ENCODE results near the gene OR2G3. TPM values are rescaled to one million over a fixed set of nuclear protein-coding genes. Genes with fewer than 3 reads are reported as not detected.

Gene OR2G3
- total RNA-seq, 4 donors from 2014 or later = not detected

DNA sequence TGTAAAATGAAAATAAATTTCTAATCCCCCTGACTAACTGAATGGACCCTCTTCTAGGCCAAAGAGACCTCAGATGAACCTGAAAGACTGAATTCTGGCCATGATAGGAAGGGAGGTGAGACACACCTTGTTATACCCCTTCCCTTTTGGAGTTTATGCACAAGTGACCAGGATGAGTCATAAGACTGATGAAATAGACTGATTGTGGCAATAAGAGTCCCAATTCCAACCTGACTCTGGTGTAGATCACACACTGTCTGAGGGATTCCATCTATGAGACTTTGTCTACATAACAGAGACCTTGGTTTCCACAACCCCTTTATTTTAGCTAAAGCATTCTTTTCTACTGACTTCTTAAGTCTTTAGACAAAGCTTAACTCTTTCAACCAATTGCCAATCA is 30.7 kb upstream of the OR2G3 start:
- intact Hi-C loops (cut with DNase I; ENCODE audit: low total_unique reads) = no loop called here
- Histone ChIP-seq H3K36me3 (no peaks in the 10 kb centered on the region), H3K4me1 (no peaks in the 10 kb centered on the region)

DNA sequence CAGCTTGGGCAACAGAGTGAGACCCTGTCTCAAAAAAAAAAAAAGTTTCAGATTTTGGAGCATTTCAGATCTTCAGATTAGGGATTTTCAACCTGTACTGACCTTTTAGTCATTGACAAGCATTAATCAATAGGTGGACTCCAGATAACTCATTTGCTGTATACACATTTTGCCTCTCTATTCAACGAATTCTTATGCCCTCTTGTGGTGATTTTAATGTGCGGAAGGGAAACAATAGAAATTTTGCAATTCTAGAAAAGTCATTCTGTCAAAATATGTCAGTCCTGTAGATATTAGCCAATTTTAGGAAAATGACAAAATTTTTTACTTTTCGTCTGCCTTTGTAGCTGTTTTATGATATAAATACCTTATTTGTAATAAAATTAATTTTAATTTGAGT is 28.9 kb upstream of the OR2G3 start:
- DNase-seq = no peak
- TF ChIP-seq POLR2A (IDR thresholded peaks at IDR 0.05) = no peak
- TF ChIP-seq, protein P1, sequence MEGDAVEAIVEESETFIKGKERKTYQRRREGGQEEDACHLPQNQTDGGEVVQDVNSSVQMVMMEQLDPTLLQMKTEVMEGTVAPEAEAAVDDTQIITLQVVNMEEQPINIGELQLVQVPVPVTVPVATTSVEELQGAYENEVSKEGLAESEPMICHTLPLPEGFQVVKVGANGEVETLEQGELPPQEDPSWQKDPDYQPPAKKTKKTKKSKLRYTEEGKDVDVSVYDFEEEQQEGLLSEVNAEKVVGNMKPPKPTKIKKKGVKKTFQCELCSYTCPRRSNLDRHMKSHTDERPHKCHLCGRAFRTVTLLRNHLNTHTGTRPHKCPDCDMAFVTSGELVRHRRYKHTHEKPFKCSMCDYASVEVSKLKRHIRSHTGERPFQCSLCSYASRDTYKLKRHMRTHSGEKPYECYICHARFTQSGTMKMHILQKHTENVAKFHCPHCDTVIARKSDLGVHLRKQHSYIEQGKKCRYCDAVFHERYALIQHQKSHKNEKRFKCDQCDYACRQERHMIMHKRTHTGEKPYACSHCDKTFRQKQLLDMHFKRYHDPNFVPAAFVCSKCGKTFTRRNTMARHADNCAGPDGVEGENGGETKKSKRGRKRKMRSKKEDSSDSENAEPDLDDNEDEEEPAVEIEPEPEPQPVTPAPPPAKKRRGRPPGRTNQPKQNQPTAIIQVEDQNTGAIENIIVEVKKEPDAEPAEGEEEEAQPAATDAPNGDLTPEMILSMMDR (IDR thresholded peaks at IDR 0.05) = no peak
- Histone ChIP-seq H3K27me3 (no peaks in the 10 kb centered on the region), H3K4me3 (no peak overlapping the region), H3K27ac (no peak overlapping the region), H3K4me1 (no peaks in the 10 kb centered on the region), H3K9me3 (no peaks in the 10 kb centered on the region), H3K36me3 (no peaks in the 10 kb centered on the region)
- intact Hi-C loops (cut with DNase I; ENCODE audit: low total_unique reads) = no loop called here

More for the DNA sequence above, 30.7 kb upstream of the OR2G3 start:
- no peak overlapping the region for H3K4me3 ChIP-seq
- no peaks in the 10 kb centered on the region for H3K27me3 ChIP-seq
- no peak for DNase-seq
- TF ChIP-seq, protein P1 (IDR thresholded peaks at IDR 0.05) = no peak
- TF ChIP-seq POLR2A (IDR thresholded peaks at IDR 0.05) = no peak
- no peaks in the 10 kb centered on the region for H3K9me3 ChIP-seq
- H3K27ac ChIP-seq = no peak overlapping the region

- TF ChIP-seq, protein P1 (IDR thresholded peaks at IDR 0.05) = no peak
- TF ChIP-seq POLR2A (IDR thresholded peaks at IDR 0.05) = no peak
- no peaks in the 10 kb centered on the region for H3K9me3 ChIP-seq
- H3K27ac ChIP-seq = no peak overlapping the region
- intact Hi-C loops (cut with DNase I; ENCODE audit: low total_unique reads) = no loop called here
- no peaks in the 10 kb centered on the region for H3K4me1 ChIP-seq
- DNase-seq = no peak
- no peaks in the 10 kb centered on the region for H3K27me3 ChIP-seq
- no peak overlapping the region for H3K4me3 ChIP-seq
- no peaks in the 10 kb centered on the region for H3K36me3 ChIP-seq
These were observed 26.4 kb upstream of the OR2G3 start for GRCh38 chr1:247578946-247579460.

DNA sequence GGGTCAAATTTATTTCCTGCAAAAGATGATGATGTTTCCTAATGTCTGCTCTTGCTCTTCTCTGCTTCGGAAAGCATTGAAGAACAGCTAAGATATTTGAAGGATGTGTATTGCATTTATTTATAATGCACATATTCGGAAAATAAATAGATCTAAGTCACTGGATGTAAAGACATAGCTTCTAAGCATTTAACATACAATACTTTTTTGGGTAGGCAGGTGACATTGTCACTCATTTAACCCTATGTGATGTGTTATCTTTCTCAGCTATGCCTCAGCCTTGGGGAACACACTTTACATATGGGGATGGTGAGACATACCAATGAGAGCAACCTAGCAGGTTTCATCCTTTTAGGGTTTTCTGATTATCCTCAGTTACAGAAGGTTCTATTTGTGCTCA is 17.3 kb upstream of the OR2G3 start, which contains the start of gene OR2G2:
Gene OR2G2, plus strand, starts transcription at position 301 of the 400 bp plus-strand sequence. Its CDS starts 0 bp downstream, at position 301.
- H3K27ac ChIP-seq = no peak within 1 kb of the TSS
- TF ChIP-seq, protein P1 (IDR thresholded peaks at IDR 0.05) = no peak
- no peak for TF ChIP-seq POLR2A (IDR thresholded peaks at IDR 0.05)
- DNase-seq = no peak
- H3K4me3 ChIP-seq = no peak within 1 kb of the TSS
- no peaks in the 10 kb centered on the region for H3K4me1 ChIP-seq
- no peaks in the 10 kb centered on the region for H3K9me3 ChIP-seq
- intact Hi-C loops (cut with DNase I; ENCODE audit: low total_unique reads) = no loop called here
- no peaks in the 10 kb centered on the region for H3K27me3 ChIP-seq
- no peaks in the 10 kb centered on the region for H3K36me3 ChIP-seq

DNA sequence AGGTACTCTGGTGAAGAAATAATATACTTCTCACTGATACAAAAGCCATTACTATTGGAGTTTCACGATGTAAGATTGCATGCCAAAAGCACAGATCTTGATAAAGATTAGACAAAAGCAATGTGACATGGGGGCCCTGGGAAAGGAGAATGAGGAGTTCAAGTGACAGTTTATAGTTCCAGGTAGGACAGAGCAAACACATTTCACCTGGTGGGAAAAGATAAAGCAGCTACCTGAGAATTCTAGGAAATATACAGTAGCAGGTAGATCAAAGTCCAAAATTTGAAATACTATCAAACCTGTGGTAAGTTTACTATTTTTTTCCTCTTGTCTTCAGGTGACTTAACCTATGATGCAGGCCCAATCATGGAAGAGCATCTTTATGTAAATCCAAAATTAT is 8.0 kb downstream of the OR2G3 start:
- intact Hi-C loops (cut with DNase I; ENCODE audit: low total_unique reads) = no loop called here
- Histone ChIP-seq H3K4me3 (no peak overlapping the region), H3K4me1 (no peaks in the 10 kb centered on the region), H3K27me3 (no peaks in the 10 kb centered on the region), H3K27ac (no peak overlapping the region), H3K36me3 (no peaks in the 10 kb centered on the region), H3K9me3 (no peaks in the 10 kb centered on the region)
- DNase-seq = no peak
- TF ChIP-seq, protein P1 (IDR thresholded peaks at IDR 0.05) = no peak
- no peak for TF ChIP-seq POLR2A (IDR thresholded peaks at IDR 0.05)
